HL-60 (cell line): ENCODE results near the gene ZNF124.

Experiments used
- POLR2AphosphoS5 ChIP-seq: IDR thresholded peaks from 2 replicates; pipeline ENCODE4 v1.6.1; 2012; ENCODE audit warnings: low read depth
- TF ChIP-seq, protein P1 (sequence below): IDR thresholded peaks from one replicate; pipeline ENCODE4 v1.5.1; 2011; ENCODE audit warnings: low read length, control low read depth, inconsistent platforms; ENCODE audit not compliant: insufficient read depth

DNA sequence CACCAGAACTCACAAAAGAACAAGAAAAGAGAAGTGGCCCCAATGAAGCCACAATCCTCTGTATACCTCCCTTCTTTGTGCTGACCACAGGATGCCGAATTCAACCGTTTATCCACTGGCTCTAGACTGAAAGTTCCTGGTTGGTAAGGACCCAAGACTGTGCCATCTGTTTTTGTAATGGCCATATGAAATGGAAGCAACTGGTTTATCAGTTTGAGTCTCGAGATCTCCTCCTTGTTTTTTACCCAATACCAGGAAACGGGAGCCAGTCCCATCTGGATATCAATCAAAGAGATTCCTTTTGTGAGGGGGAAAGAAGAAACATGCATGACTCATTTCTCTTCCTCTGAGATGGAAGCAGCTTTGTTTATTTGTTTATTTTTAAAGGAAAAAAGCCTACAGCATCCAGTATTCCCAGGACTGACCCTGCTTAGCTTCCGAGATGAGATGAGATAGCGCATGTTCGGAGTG is 32.4 kb upstream of the ZNF124 start:
- TF ChIP-seq, protein P1, sequence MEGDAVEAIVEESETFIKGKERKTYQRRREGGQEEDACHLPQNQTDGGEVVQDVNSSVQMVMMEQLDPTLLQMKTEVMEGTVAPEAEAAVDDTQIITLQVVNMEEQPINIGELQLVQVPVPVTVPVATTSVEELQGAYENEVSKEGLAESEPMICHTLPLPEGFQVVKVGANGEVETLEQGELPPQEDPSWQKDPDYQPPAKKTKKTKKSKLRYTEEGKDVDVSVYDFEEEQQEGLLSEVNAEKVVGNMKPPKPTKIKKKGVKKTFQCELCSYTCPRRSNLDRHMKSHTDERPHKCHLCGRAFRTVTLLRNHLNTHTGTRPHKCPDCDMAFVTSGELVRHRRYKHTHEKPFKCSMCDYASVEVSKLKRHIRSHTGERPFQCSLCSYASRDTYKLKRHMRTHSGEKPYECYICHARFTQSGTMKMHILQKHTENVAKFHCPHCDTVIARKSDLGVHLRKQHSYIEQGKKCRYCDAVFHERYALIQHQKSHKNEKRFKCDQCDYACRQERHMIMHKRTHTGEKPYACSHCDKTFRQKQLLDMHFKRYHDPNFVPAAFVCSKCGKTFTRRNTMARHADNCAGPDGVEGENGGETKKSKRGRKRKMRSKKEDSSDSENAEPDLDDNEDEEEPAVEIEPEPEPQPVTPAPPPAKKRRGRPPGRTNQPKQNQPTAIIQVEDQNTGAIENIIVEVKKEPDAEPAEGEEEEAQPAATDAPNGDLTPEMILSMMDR, result no peak
- TF ChIP-seq POLR2AphosphoS5, result no peak
